Body of pancreas (tissue), 4 donors: Measurements from ENCODE around the gene F10.

Source experiments
- CTCF ChIP-seq, 7 experiments: fragments of 450-650 bp in 4 of 7; fragments of 200-600 bp in 3 of 7; sonication (generic) in 3 of 7; IDR thresholded peaks; one replicate each; pipeline ENCODE4 v1.5.1; 2016 to 2019; ENCODE audit warnings: antibody characterized with exemption in 7 of 7
- POLR2A ChIP-seq, 3 donors: fragments of 450-650 bp; IDR thresholded peaks; one replicate each; pipeline ENCODE4 v1.6.1; 2016; ENCODE audit warnings: antibody characterized with exemption in 3 of 3, mild to moderate bottlenecking in 2 of 3

GRCh38 chr13:113129921-113130750 lies 7.5 kb downstream of the F10 start:
- TF ChIP-seq CTCF (IDR thresholded peaks at IDR 0.05): no peak
- no peak for TF ChIP-seq POLR2A (IDR thresholded peaks at IDR 0.05)
